Measurements from ENCODE around the gene TRIM2.

GRCh38 chr4:153372967-153373562, 168.8 kb downstream of the TRIM2 start:
- TF ChIP-seq CTCF (IDR thresholded peaks at IDR 0.05) (no peak), POLR2A (IDR thresholded peaks at IDR 0.05) (no peak), POLR2AphosphoS5 (IDR thresholded peaks at IDR 0.05; ENCODE audit: insufficient read depth in 1 of 2, low read depth in 1 of 2) (no peak)

Data from vagina (tissue), 2 donors.